GM18511 (cell line): ENCODE data around the gene FGF18.
"Not testable (repeated sequence)": the region's sequence is repeated elsewhere in the genome, so short reads cannot be mapped to it uniquely, and the experiment has no call there.

Experiments used
- ATAC-seq: cut with Tn5 transposase; IDR thresholded peaks from one replicate; pipeline ENCODE4 v1.9.1; 2021; ENCODE audit warnings: mild to moderate bottlenecking, moderate library complexity; ENCODE audit not compliant: unreplicated experiment

The FGF18 gene

DNA sequence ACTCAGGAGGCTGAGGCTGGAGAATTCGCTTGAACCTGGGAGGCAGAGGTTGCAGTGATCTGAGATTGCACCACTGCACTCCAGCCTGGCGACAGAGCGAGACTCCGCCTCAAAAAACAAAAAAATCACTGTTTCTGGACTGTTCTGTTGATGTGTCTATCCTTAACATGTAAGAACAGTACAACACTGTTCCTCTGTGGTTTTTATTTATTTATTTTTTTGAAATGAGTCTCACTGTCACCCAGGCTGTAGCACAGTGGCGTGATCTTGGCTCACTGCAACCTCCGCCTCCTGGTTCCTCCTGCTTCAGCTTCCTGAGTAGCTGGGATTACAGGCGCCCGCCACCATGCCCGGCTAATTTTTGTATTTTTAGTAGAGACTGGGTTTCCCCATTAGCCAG is 20.8 kb upstream of the FGF18 start:
- ATAC-seq: not testable (repeated sequence)

DNA sequence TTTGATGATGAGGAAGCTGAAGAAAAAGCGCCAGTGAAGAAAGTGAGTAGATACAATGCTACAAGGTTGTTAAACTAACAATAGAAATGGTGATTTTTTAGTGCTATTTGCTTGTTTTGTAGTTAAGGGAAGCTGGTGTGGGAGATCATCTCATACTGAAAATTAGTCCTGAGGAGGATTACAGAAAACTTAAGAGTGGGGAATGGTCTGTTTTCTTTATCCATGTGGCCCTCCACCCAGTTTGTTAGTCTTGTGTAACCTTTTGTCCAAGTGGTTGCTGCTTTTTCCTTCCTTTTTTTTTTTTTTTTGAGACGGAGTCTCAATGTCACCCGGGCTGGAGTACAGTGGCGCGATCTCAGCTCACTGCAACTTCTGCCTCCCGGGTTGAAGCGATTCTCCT is 19.3 kb upstream of the FGF18 start:
- ATAC-seq: no peak

DNA sequence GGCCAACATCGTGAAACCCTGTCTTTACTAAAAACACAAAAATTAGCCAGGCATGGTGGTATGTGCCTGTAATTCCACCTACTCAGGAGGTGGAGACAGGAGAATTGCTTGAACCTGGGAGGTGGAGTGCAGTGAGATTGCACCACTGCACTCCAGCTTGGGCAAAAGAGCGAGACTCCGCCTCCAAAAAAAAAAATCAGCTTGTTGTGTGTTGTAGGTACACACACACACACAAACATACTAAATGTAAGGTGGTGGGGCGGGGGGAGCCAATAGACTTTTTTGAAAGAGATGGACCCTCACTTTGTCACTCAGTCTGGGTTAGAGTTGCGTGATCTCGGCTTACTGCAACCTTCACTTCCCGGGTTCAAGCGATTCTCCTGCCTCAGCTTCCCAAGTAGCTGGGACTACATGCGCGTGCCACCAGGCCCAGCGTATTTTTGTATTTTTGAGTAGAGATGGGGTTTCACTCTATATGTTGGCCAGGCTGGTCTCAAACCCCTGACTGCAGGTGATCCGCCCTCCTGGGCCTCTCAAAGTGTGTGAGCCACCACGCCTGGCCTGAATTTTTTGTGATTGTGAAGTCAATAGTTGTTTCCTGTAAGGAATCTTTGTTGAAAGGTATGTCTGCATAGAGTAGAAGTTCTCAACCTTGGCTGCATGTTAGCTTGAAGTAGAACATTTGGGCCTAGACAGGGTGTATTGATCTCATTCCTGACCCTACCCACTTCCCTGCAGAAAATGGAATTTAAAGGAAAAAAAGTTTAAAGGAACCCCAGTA is 18.1 kb upstream of the FGF18 start:
- no peak for ATAC-seq

DNA sequence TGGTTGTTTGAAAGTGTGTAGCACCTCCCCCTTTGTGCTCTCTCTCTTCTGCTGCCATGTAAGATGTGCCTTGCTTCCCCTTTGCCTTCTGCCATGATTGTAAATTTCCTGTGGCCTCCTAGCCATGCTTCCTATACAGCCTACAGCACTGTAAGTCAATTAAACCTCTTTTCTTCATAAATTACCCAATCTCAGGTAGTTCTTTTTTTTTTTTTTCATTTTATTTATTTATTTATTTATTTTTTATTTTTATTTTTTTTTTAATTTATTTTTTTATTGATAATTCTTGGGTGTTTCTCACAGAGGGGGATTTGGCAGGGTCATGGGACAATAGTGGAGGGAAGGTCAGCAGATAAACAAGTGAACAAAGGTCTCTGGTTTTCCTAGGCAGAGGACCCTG is 16.7 kb upstream of the FGF18 start:
- not testable (repeated sequence) for ATAC-seq

DNA sequence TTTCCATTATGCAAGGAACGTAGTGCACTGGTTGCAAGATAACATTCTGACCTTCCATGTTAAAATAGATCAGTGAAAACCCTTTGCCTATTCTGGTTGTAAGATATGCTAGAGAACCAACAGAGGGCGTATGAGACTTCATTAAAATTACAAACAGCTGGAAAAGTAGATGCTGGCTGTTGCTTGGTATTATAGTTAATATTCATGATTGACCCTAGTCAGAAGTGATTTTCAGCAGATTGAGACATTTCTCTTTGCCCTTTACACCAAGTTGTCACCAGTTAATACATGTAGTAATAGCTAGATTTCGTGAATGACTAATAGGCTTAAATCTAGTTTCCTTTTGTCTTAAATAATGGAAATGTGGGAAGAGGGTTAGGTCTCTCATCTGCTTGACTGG is 13.8 kb upstream of the FGF18 start:
- no peak for ATAC-seq

DNA sequence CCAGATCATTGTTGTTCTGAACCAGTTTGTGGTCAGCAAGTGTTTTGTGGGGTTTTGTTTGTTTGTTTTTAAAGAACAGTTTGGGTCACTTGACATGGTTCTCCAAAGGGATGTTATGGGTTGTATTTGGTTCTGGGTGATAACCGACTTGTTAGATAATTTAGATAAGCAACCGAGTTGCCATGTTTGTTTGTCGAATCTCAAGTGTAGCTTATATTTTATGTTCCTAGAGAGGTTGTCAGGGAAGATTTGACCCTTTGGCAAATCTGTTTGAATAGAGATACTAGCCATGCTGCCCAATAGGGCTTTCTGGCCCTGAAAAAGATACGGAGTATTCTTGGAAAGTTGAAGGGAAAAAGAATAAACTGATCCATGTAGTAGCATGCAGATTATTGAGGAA is 12.2 kb upstream of the FGF18 start:
- ATAC-seq: no peak

DNA sequence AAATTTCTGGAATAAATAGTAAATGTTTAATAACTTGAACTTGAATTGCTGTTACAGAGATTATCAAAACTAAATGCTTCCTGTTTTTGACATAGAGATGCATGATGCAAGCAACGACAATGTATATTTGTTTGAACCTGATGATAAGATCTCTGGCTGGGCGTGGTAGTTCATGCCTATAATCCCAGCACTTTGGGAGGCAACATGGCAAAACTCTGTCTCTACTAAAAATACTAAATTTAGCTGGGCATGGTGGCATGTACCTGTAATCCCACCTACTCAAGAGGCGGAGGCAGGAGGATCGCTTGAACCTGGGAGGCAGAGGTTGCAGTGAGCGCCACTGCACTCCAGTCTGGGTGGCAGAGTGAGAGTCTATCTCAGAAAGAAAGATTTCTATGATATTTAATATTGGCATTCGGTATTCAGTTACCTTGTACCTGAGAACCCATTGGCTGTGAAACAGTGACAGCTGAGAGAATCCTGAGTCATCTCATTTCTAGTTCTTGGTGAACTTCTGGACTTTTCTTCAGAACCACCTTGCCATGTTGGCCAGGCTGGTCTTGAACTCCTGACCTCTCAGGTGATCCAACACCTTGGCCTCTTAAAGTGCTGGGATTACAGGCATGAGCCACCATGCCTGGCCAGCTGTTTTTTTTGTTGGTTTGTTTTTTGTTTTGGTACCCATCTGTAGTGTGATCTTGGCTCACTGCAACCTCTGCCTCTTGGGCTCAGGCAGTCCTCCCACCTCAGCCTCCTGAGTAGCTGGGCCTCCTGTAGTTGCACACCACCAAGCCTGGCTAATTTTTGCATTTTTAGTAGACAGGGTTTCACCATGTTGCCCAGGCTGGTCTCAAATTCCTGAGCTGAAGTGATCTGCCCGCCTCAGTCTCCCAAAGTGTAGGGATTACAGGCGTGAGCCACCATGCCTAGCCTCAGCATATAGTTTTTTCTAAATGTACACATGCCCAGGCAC is 10.0 kb upstream of the FGF18 start:
- ATAC-seq: no peak

DNA sequence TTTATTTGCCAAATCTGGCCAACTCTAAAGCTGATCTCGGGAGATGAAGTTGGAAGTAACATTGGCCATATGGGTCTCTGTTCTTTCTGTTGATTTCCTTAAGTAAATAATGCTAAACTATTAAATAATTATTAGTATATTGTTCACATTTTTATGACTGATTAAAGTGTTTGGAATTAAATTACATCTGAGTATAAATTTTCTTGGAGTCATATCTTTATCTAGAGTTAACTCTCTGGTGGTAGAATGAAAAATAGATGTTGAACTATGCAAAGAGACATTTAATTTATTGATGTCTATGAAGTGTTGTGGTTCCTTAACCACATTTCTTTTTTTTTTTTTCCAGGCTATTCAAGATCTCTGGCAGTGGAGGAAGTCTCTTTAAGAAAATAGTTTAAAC is 9.3 kb upstream of the FGF18 start:
- no peak for ATAC-seq

DNA sequence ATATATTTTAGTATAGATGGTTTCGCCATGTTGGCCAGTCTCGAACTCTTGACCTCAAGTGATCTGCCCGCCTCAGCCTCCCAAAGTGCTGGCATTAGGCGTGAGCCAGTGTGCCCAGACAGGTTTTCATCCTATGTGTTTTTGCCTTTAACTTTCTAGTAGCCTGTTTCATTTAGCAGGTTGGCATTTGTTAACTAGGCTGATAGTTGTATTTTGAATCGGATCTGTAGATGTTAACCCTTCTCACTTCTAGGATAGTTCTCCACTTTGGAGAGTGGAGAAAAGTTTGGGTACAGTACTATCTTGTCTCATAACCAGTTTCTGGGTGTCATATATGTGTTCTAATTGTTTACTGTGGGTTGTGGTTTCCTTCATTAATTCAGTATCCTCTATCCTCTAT is 7.3 kb upstream of the FGF18 start:
- ATAC-seq: no peak

DNA sequence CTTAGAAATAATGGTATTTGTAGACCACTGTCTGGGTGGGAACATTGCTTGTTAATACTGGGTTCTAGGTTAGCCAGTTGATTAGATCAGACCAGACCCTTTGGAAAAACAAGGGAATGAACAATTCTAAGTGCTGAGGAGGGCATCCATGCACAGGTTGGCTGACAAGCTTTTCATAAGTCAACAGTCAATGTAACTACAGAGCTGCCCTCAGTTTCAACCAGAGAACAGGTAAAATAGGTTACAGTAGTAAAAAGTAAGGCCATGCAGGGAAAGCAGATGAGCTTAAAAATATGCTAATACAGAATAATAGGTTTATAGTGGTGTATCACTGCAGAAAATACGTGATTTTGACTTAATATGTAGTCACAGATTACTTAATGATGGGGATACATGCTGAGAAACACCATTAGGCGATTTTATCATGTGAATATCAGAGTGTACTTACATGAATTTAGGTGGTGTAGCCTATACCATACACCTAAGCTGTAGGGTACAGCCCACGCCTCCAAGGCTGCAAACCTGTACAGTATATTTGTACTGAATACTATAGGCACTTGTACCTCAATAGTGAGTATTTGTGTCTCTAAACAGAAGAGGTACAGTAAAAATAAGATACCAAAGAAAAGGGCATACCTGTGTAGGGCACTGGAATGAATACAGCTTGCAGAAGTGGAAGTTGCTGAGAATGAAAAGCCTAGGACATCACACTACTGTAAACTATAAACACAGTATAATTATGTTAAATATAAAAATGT is 6.1 kb upstream of the FGF18 start:
- no peak for ATAC-seq

DNA sequence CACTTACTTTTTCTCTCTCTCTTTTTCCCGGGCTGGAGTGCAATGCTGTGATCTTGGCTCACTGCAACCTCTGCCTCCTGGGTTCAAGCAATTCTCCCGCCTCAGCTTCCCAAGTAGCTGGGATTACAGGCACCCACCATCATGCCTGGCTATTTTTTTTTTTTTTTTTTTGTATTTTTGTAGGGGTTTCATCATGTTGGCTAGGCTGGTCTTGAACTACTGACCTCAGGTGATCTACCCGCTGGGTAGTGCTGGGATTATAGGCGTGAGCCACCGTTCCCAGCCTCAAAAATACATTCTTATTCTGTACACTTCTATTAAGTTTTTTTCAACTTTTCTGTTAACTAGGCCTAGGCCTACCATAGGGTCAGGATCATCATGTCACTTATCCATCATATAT is 5.5 kb upstream of the FGF18 start:
- not testable (repeated sequence) for ATAC-seq

DNA sequence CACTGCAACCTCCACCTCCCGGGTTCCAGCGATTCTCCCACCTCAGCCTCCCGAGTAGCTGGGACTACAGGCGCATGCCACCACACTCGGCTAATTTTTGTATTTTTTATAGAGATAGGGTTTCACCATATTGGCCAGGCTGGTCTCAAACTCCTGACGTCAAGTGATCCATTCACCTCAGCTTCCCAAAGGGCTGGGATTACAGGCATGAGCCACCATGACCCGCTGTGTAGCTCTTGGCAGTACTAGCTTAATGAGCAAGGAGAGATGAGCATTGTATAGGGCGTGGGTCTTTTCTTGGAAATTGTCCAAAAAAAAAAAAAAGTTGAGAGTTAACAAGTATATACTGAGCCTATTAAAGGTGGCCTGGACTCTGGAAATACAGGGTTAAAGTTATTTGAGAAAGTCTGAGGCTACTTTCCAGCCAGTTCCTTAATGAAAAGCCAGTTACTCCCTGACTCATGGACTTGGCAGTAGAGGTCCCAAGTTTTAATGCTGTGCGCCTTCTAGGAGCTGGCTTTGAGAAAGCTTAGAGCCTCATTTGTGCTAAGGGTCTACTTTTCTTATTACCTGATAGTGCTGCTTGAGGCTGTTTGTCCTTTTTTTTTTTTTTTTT is 4.2 kb upstream of the FGF18 start:
- ATAC-seq: no peak

DNA sequence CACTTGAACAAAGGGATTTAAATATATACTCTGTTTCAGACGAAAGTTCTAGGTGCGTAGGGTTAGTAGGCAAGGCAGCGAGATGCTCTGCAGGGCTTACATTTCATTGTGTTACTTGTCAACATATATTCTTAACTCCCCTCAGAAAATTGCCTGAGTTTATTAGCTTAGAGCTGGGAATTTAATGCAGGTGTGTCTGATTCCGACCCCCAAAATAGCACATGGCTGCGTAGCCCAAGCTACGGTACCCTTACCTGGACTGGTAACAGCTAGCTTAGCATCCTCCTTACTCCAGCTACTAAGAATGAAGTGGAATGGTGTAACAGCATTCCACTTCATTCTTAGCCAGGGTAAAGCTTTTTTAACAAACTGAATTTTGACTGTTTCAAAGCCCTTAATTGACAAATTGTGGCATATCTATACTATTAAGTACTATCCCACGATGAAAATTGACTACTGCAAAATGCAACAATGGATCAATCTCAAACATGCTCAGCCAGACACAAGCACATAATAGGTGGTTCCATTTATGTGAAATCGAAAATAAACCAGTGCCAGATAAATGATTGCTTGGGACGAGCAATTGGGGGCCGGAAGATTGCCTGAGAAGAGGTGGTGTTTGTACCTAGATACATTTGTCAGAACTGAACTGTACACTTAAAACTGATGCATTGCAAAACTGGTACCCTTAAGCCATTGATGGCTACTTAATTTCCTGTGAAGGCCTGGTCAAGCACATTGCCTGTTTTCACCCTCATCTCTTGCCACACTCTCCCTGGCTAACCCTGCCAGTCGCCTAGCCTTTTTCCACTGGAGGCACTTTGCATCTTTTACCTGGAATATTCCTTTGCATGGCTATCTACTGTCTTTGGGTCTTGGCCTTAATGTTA is 3.0 kb upstream of the FGF18 start:
- no peak for ATAC-seq

DNA sequence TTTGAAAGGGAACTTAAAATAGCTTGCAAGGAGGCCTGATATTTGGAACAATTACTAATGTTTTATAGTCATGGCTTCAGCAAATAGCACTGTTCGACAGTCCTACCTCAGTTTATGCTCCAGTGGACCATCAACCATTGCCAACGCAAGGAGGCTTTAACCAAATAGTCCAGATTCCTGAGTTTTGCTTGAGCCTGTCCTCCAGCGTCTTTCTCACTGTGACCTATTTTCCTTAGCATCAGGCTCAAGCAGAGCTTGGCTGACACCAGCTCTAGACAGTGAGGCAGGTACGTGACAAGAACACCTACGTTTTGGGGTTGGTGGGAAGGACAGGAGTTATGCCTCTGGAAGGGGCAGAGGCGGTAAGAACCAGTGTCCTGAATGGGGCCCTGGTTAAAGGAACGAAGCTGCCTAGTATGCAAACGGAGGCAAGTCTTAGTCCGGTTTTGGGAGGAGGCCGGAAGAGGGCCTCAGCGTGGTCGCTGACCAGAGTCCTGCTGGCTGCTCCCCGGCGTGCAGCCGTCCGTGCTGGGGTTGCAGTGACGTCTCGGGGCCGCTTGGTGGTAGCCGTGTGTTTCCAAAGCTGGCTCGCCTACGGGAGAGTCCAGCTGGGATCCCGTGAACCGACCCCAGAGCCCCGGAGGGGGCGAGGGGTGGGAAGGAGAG is 998 bp upstream of the FGF18 start:
- ATAC-seq: peak; percentile 80

DNA sequence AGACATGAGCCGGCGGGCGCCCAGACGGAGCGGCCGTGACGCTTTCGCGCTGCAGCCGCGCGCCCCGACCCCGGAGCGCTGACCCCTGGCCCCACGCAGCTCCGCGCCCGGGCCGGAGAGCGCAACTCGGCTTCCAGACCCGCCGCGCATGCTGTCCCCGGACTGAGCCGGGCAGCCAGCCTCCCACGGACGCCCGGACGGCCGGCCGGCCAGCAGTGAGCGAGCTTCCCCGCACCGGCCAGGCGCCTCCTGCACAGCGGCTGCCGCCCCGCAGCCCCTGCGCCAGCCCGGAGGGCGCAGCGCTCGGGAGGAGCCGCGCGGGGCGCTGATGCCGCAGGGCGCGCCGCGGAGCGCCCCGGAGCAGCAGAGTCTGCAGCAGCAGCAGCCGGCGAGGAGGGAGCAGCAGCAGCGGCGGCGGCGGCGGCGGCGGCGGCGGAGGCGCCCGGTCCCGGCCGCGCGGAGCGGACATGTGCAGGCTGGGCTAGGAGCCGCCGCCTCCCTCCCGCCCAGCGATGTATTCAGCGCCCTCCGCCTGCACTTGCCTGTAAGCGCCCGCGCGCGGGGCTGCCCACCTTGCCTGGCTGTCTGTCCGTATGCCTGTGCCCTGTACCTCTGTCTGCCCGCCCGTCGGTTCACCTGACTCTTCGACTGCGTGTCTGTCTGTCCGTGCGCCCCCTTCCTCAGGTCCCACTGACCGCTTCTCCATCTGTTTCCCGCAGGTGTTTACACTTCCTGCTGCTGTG is 412 bp downstream of the FGF18 start:
- ATAC-seq: peak; percentile 33

DNA sequence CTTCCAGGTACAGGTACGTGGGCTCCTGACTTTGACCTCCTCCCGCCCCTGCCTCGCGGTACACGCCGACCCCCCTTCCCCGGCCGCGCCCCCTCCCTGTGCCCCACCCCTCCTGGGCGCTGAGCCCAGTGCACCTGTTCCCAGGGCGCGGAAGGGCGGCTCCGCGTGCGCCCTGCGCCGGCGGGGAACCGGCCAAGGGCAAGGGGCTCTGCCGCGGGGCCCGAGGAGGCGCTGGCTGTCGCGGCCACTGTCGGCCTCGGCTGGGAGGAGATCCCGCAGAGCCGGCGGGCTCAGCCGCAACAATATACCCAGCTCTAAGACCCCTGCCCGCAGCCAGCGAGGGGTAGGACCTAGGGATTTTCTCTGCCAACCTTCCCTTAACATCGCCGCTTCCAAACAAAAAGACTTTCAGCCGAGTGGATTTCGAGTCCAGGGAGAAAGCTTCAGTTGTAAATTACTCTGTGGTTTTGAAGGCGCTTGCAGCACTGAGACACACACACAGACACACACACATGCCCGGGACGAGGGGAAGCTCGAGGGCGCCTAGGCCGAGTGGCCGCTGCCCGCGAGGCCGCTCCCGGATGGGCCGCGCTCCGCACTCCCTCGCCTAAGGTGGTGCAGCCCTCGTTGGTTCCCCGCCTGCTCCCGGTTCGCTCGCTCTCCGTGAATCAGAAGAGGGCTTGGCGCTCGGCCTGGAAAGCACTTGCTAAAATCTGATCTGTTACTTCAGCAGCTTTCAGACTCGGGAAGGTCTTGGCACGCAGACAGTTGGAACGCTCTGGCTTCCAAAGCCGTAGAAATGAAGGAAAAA is 1.2 kb downstream of the FGF18 start:
- ATAC-seq: no peak

DNA sequence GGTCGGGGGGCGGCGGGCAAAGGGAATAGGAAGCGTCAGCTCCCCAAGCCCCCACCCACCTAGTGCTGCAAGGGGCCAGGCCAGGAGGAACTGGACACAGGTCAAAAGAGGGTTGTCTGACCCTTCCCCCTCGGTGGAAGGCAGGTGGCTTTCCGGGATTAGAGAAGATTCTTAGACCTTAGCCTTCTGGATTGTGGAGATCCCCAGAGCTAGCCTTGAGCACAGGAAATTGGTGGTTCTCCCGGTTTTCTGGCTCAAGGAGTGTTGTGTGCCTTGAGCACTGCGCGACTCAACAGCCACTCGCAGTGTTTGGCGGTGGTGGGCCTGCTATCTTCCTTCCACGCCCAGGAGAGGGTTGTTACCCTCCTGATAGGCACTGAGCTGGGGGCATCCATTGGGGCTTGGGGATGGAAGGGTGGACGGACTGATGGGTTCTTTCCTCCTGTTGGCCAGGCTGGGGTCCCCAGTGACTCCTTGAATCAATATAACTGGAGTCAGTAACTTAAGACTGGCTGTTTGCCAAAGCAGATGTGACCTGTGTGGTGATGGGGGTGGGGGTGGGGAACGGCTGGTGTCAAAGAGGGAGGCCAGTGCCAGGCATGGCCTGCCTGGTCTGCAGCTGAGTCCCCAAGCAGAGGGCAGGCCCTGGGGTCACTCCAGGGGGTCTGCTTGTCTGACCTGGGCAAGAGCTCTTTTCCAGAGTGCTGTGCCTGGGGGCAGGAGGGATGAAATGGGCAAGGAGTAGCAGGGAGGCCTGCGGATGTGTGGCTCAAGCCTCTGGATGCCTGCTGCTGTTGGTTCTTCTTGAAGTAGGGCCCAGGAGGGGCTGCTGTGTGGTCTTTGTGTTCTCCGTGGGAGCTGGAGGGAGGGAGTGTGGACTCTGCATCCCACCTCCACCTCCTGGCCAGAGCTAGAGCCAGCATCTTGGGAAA is 2.1 kb downstream of the FGF18 start:
- no peak for ATAC-seq
